K562 (cell line): ENCODE data around the gene PRPF8. TPM values are rescaled to one million over a fixed set of nuclear protein-coding genes. Genes with fewer than 3 reads are reported as not detected.
A peak's percentile ranks its signal among the peaks of the same experiment; 100 is the strongest.

Experiments
- ATAC-seq: fragments of 200-7000 bp; cut with Tn5 transposase; 3 replicates; pipeline ENCODE4 v1.9.1; 2020; ENCODE audit warnings: moderate library complexity
- BruUV-seq: library from RNA; stranded (reverse); fragments of 400-500 nt; replicated peaks from 2 replicates; lab custom pipeline; 2021; lab: Mats Ljungman, UMichigan
- CTCF ChIA-PET: fragments of 300-600 bp; formaldehyde crosslinking; extraction: SDS; loops from one replicate; lab custom pipeline; 2021; ENCODE audit warnings: low intra/inter-chr PET ratio; lab: Yijun Ruan, JAX
- POLR2A ChIA-PET: fragments of 300-600, 350-650 bp; sonication (Branson Sonifier 250); formaldehyde crosslinking; extraction: SDS; loops from one replicate; lab custom pipeline; 2021; ENCODE audit warnings: antibody characterized with exemption, inconsistent platforms; lab: Yijun Ruan, JAX
- DNase-seq, 4 experiments: peaks; one replicate each; pipeline versions ENCODE4 v3.0.0 to v3.0.0-alpha.2; 2011 to 2018; ENCODE audit warnings: low spot score in 3 of 4, mixed read lengths in 3 of 4; ENCODE audit errors: extremely low read depth in 1 of 4
- FAIRE-seq: peaks from 2 replicates; lab custom pipeline; 2011; peaks lifted over from hg19 to GRCh38; lab: Jason Lieb, UNC
- H2AFZ ChIP-seq: 2 replicates; pipeline ENCODE4 v1.6.0; 2011; ENCODE audit warnings: low read depth, low read length, control low read depth, inconsistent platforms
- H3K27ac ChIP-seq: fragments of 200-600 bp; 3 replicates; pipeline ENCODE4 v1.8.0; 2011; ENCODE audit warnings: low read depth, mild to moderate bottlenecking, control low read depth, inconsistent platforms, low read length, moderate library complexity, mixed read lengths; ENCODE audit errors: extremely low read depth
- H3K27me3 ChIP-seq, 2 experiments: fragments of 300-600 bp in 1 of 2; 2 replicates in 1 of 2; 3 replicates in 1 of 2; pipeline versions ENCODE4 v1.6.0 to v1.8.0; 2011; ENCODE audit warnings: inconsistent platforms in 2 of 2, low read length in 2 of 2, mild to moderate bottlenecking in 1 of 2, mixed read lengths in 1 of 2, moderate library complexity in 1 of 2; ENCODE audit not compliant: control insufficient read depth in 2 of 2, insufficient read depth in 2 of 2
- H3K36me3 ChIP-seq: fragments of 300-600 bp; 3 replicates; pipeline ENCODE4 v1.8.0; 2011; ENCODE audit warnings: mild to moderate bottlenecking, low read length, inconsistent platforms; ENCODE audit not compliant: control insufficient read depth, insufficient read depth
- H3K4me1 ChIP-seq, 2 experiments: fragments of 200-600 bp in 1 of 2; replicated peaks in 1 of 2; 2 replicates in 1 of 2; 3 replicates in 1 of 2; pipeline versions ENCODE4 v1.5.1 to v1.8.0; 2011; ENCODE audit warnings: inconsistent platforms in 2 of 2, low read length in 2 of 2, mild to moderate bottlenecking in 1 of 2, mixed read lengths in 1 of 2, moderate library complexity in 1 of 2; ENCODE audit not compliant: control insufficient read depth in 2 of 2, insufficient read depth in 2 of 2
- H3K4me2 ChIP-seq: 2 replicates; pipeline ENCODE4 v1.6.1; 2011; ENCODE audit warnings: low read length, control low read depth, inconsistent platforms, mixed read lengths; ENCODE audit not compliant: insufficient read depth
- H3K4me3 ChIP-seq: fragments of 200-600 bp; sonication (generic), shearing (Covaris generic); 2 replicates; pipeline ENCODE4 v1.5.1; 2016; ENCODE audit warnings: control low read depth, inconsistent platforms
- H3K79me2 ChIP-seq: fragments of 200-600 bp; 3 replicates; pipeline ENCODE4 v1.8.0; 2011; ENCODE audit warnings: low read length, inconsistent platforms; ENCODE audit not compliant: control insufficient read depth, insufficient read depth
- H3K9ac ChIP-seq, 2 experiments: 2 replicates each; pipeline versions ENCODE4 v1.6.0 to v1.6.1; 2011; ENCODE audit warnings: low read depth in 2 of 2, low read length in 2 of 2, control low read depth in 1 of 2, inconsistent platforms in 1 of 2, mild to moderate bottlenecking in 1 of 2, mixed read lengths in 1 of 2; ENCODE audit not compliant: insufficient read depth in 1 of 2
- H3K9me1 ChIP-seq: one replicate; pipeline ENCODE4 v1.6.0; 2011; ENCODE audit warnings: inconsistent platforms, mild to moderate bottlenecking, low read length, moderate library complexity; ENCODE audit not compliant: control insufficient read depth, insufficient read depth
- H3K9me3 ChIP-seq: replicated peaks from 2 replicates; pipeline ENCODE4 v1.5.1; 2011; ENCODE audit warnings: low read depth, low read length, inconsistent platforms; ENCODE audit not compliant: control insufficient read depth, insufficient read depth
- H4K20me1 ChIP-seq: replicated peaks from 2 replicates; pipeline ENCODE4 v1.6.1; 2011; ENCODE audit warnings: low read length, inconsistent platforms, mixed read lengths; ENCODE audit not compliant: control insufficient read depth, insufficient read depth
- CTCF ChIP-seq, 3 experiments: IDR thresholded peaks in 2 of 3; conservative IDR thresholded peaks in 1 of 3; 2 replicates each; pipeline ENCODE4 v1.5.1; 2011 to 2012; ENCODE audit warnings: low read length in 3 of 3, mild to moderate bottlenecking in 3 of 3, control low read depth in 2 of 3, improper control_type of control experiment in 1 of 3, inconsistent platforms in 1 of 3, low read depth in 1 of 3, mixed read lengths in 1 of 3, moderate library complexity in 1 of 3; ENCODE audit not compliant: insufficient read depth in 2 of 3
- FOXA1 ChIP-seq: fragments of 450-650 bp; IDR thresholded peaks from 2 replicates; pipeline ENCODE4 v1.6.1; 2016; ENCODE audit warnings: mild to moderate bottlenecking, borderline replicate concordance
- IRF9 ChIP-seq: fragments of 450-650 bp; IDR thresholded peaks from 2 replicates; pipeline ENCODE4 v1.6.1; 2016; ENCODE audit warnings: missing biosample characterization, missing genetic modification characterization
- JUNB ChIP-seq: fragments of 450-650 bp; formaldehyde crosslinking; conservative IDR thresholded peaks from 2 replicates; pipeline ENCODE4 v1.4.0; 2020; ENCODE audit warnings: mild to moderate bottlenecking
- L3MBTL2 ChIP-seq: fragments of 450-650 bp; IDR thresholded peaks from 2 replicates; pipeline ENCODE4 v1.6.1; 2016; ENCODE audit warnings: mild to moderate bottlenecking, moderate library complexity
- MBD1 ChIP-seq: fragments of 250-450 bp; sonication (Bioruptor Pico); IDR thresholded peaks from 2 replicates; pipeline ENCODE4 v1.8.0; 2022; ENCODE audit warnings: inconsistent platforms
- SMARCB1 ChIP-seq: IDR thresholded peaks from 2 replicates; pipeline ENCODE4 v1.6.1; 2011; ENCODE audit warnings: improper control_type of control experiment, low read depth; ENCODE audit not compliant: insufficient read length
- TAF15 ChIP-seq: fragments of 200-400 bp; formaldehyde crosslinking; IDR thresholded peaks from 2 replicates; pipeline ENCODE4 v1.6.1; 2017; ENCODE audit warnings: mild to moderate bottlenecking, low read depth, low read length, moderate library complexity
- ZBTB33 ChIP-seq: sonication (generic); formaldehyde crosslinking; IDR thresholded peaks from 2 replicates; pipeline ENCODE4 v1.8.1; 2023; ENCODE audit warnings: mild to moderate bottlenecking, missing genetic modification reagents
- ZNF134 ChIP-seq: fragments of 250-450 bp; sonication (Bioruptor Pico); conservative IDR thresholded peaks from 2 replicates; pipeline ENCODE4 v1.4.0; 2020
- ZNF263 ChIP-seq: sonication (generic); formaldehyde crosslinking; IDR thresholded peaks from 2 replicates; pipeline ENCODE4 v1.8.0; 2022; ENCODE audit warnings: mild to moderate bottlenecking, missing genetic modification reagents, borderline replicate concordance
- ZNF699 ChIP-seq: fragments of 250-450 bp; sonication (Bioruptor Pico); IDR thresholded peaks from 2 replicates; pipeline ENCODE4 v1.8.0; 2021; ENCODE audit warnings: mild to moderate bottlenecking, moderate library complexity; ENCODE audit not compliant: insufficient replicate concordance
- WGBS: fragments of 100-300 bp; shearing (Covaris generic); methylation state at CpG from one replicate; pipeline ENCODE4 v1.1.6; 2016; ENCODE audit warnings: low coverage, mixed read lengths; ENCODE audit not compliant: insufficient coverage; ENCODE audit errors: missing lambda C conversion rate; 5-methylcytosine and 5-hydroxymethylcytosine counted together
- in situ Hi-C: fragments of 300-500 bp; cut with MboI; formaldehyde crosslinking; loops from 4 replicates; pipeline ENCODE4 v1.15.0; 2018; ENCODE audit warnings: inconsistent platforms, mixed read lengths
- intact Hi-C: fragments of 100-400 bp; cut with micrococcal nuclease; formaldehyde crosslinking; loops from 2 replicates; pipeline ENCODE4 v1.14.2; 2022
- polyA plus RNA-seq, 8 experiments: library from polyadenylated mRNA; depleted of rRNA in 4 of 8; stranded (reverse) in 5 of 8; unstranded in 3 of 8; fragments of >200 nt; fragmentation: Nextera tagmentation in 2 of 8; fragmentation: Illumina TruSeq in 1 of 8; extraction: Ambion mirVana in 2 of 8; extraction: Trizol in 1 of 8; gene quantifications; 2 replicates each; pipeline versions ENCODE4 v1.2.1 to v1.2.3, GENCODE V29; 2011 to 2014; ENCODE audit warnings: inconsistent platforms in 1 of 8, missing spikeins in 1 of 8
- total RNA-seq, 7 experiments: library from RNA; depleted of rRNA in 6 of 7; stranded (reverse); fragments of >200 nt in 6 of 7; fragmentation: Illumina TruSeq in 2 of 7; extraction: Trizol in 2 of 7; gene quantifications; 2 replicates each; pipeline versions ENCODE4 v1.2.1 to v1.2.3, GENCODE V29; 2011 to 2021; ENCODE audit warnings: low replicate concordance in 1 of 7

PRPF8 gene
- total and polyA plus RNA-seq, 9 of the 15 experiments (the other 6 are each of a cell fraction or from before 2014, with no cell fraction given) = 64.3 to 294 (median 85.9) TPM

- in situ Hi-C loops (no loop called here), intact Hi-C loops (no loop called here)
- Histone ChIP-seq H3K27me3 (no peaks in the 10 kb centered on the region), H3K4me2 (no peak overlapping the region), H3K9me3 (no peaks in the 10 kb centered on the region), H3K79me2 (no peaks in the 10 kb centered on the region), H2AFZ (no peak overlapping the region), H3K9ac (peak overlapping the region in 1 of 2 experiments; percentile 26; a peak in 1 of 4 replicates), H3K27ac (no peak overlapping the region), H3K4me1 (peaks cover 0 to 51% of the 10 kb centered on the region in 2 experiments; a peak in 2 of 5 replicates), H3K9me1 (no peaks in the 10 kb centered on the region), H3K4me3 (no peak overlapping the region), H3K36me3 (peaks cover 2% of the 10 kb centered on the region; the same call in 1 of the 3 replicates), H4K20me1 (no peaks in the 10 kb centered on the region)
- 38% methylated on average over 12 of the region's 12 CpGs for WGBS
- TF ChIP-seq JUNB (CRISPR knock-in tag) (no peak), CTCF (IDR thresholded peaks at IDR 0.05 in 2 of 3, conservative IDR thresholded peaks at IDR 0.05 in 1 of 3; ENCODE audit: insufficient read depth in 2 of 3, low read depth in 1 of 3, low read length in 3 of 3) (0 out of 6 replicates have a peak, but pooled peaks of 1 of the 3 experiments have one; percentile 5), ZBTB33 (CRISPR knock-in tag) (peak; percentile 83), ZNF134 (CRISPR knock-in tag) (no peak), ZNF699 (CRISPR knock-in tag) (no peak), MBD1 (CRISPR knock-in tag) (no peak), IRF9 (tag) (no peak), L3MBTL2 (no peak), TAF15 (no peak), ZNF263 (CRISPR knock-in tag) (no peak), SMARCB1 (no peak), FOXA1 (no peak)
- no peak for FAIRE-seq
- no peak for ATAC-seq
- BruUV-seq = no TSS peak
- ChIA-PET CTCF (no interaction called here), POLR2A (interaction anchor here (0.6 to 1.0 kb wide), 2 partner anchors 11 to 125 kb away, joined by 3 to 4 read pairs; partner anchors contain the start of gene INPP5K)
- DNase-seq = no peak
Observed at GRCh38 chr17:1641065-1641403, 43.6 kb downstream of the PRPF8 start.
